ENCODE results near the gene CAMK2D.

The CAMK2D gene

GRCh38 chr4:113406723-113407016 is 354.9 kb downstream of the CAMK2D start:
- no peak for TF ChIP-seq CSDC2 (CRISPR knock-in tag; IDR thresholded peaks at IDR 0.05)
- TF ChIP-seq OSR1 (CRISPR knock-in tag; IDR thresholded peaks at IDR 0.05): no peak
- TF ChIP-seq ISL1 (CRISPR knock-in tag; IDR thresholded peaks at IDR 0.05): no peak
- no peak for TF ChIP-seq CREB5 (CRISPR knock-in tag; IDR thresholded peaks at IDR 0.05; ENCODE audit: low read depth)
- TF ChIP-seq ZNF565 (CRISPR knock-in tag; conservative IDR thresholded peaks at IDR 0.05; ENCODE audit: low read depth): no peak
- no peak for TF ChIP-seq CSRNP3 (CRISPR knock-in tag; IDR thresholded peaks at IDR 0.05)
- no peak for TF ChIP-seq ZFP3 (CRISPR knock-in tag; IDR thresholded peaks at IDR 0.05)
- no peak for TF ChIP-seq PPARA (CRISPR knock-in tag; IDR thresholded peaks at IDR 0.05; ENCODE audit: borderline replicate concordance)
- TF ChIP-seq TCF4 (CRISPR knock-in tag; IDR thresholded peaks at IDR 0.05; ENCODE audit: borderline replicate concordance): no peak
- no peak for TF ChIP-seq BACH2 (CRISPR knock-in tag; IDR thresholded peaks at IDR 0.05; ENCODE audit: borderline replicate concordance)
- no peak for TF ChIP-seq ZFP30 (CRISPR knock-in tag; IDR thresholded peaks at IDR 0.05)
- no peak for TF ChIP-seq ARNTL (CRISPR knock-in tag; IDR thresholded peaks at IDR 0.05; ENCODE audit: borderline replicate concordance, low read depth)
- ATAC-seq: no peak

GRCh38 chr4:113405874-113406722 is 355.4 kb downstream of the CAMK2D start:
- no peak for TF ChIP-seq ISL1 (CRISPR knock-in tag; IDR thresholded peaks at IDR 0.05)
- no peak for TF ChIP-seq TSHZ2 (CRISPR knock-in tag; IDR thresholded peaks at IDR 0.05)
- no peak for TF ChIP-seq ZC3H10 (CRISPR knock-in tag; IDR thresholded peaks at IDR 0.05)
- no peak for TF ChIP-seq ZNF8 (CRISPR knock-in tag; IDR thresholded peaks at IDR 0.05)
- no peak for TF ChIP-seq BACH2 (CRISPR knock-in tag; IDR thresholded peaks at IDR 0.05; ENCODE audit: borderline replicate concordance)
- TF ChIP-seq CREB5 (CRISPR knock-in tag; IDR thresholded peaks at IDR 0.05; ENCODE audit: low read depth): no peak
- no peak for TF ChIP-seq ARNTL (CRISPR knock-in tag; IDR thresholded peaks at IDR 0.05; ENCODE audit: borderline replicate concordance, low read depth)
- no peak for TF ChIP-seq ZNF565 (CRISPR knock-in tag; conservative IDR thresholded peaks at IDR 0.05; ENCODE audit: low read depth)
- no peak for TF ChIP-seq ZFP30 (CRISPR knock-in tag; IDR thresholded peaks at IDR 0.05)
- TF ChIP-seq CSDC2 (CRISPR knock-in tag; IDR thresholded peaks at IDR 0.05): no peak
- no peak for TF ChIP-seq ZFP3 (CRISPR knock-in tag; IDR thresholded peaks at IDR 0.05)
- TF ChIP-seq ZNF70 (CRISPR knock-in tag; IDR thresholded peaks at IDR 0.05): no peak
- no peak for TF ChIP-seq TOX (CRISPR knock-in tag; IDR thresholded peaks at IDR 0.05; ENCODE audit: borderline replicate concordance)
- no peak for TF ChIP-seq POU6F1 (CRISPR knock-in tag; IDR thresholded peaks at IDR 0.05; ENCODE audit: borderline replicate concordance, low read depth)
- no peak for TF ChIP-seq TCF4 (CRISPR knock-in tag; IDR thresholded peaks at IDR 0.05; ENCODE audit: borderline replicate concordance)
- TF ChIP-seq GLIS3 (CRISPR knock-in tag; IDR thresholded peaks at IDR 0.05): no peak
- TF ChIP-seq OSR1 (CRISPR knock-in tag; IDR thresholded peaks at IDR 0.05): no peak
- no peak for TF ChIP-seq SNAI2 (CRISPR knock-in tag; IDR thresholded peaks at IDR 0.05)
- TF ChIP-seq RARB (CRISPR knock-in tag; IDR thresholded peaks at IDR 0.05): no peak
- no peak for TF ChIP-seq PPARA (CRISPR knock-in tag; IDR thresholded peaks at IDR 0.05; ENCODE audit: borderline replicate concordance)
- no peak for ATAC-seq
